B cell (primary cell): ENCODE results near the gene GNAI2.

Experiments
- EZH2 ChIP-seq: IDR thresholded peaks from 2 replicates; pipeline ENCODE4 v1.6.1; 2012; ENCODE audit warnings: borderline replicate concordance, low read depth, mild to moderate bottlenecking, moderate library complexity, low read length; ENCODE audit not compliant: insufficient read depth, poor library complexity, severe bottlenecking
- TF ChIP-seq, protein P1 (sequence below): fragments of 200-600 bp; IDR thresholded peaks from one replicate; pipeline ENCODE4 v1.8.0; 2022; ENCODE audit warnings: antibody characterized with exemption, mild to moderate bottlenecking

DNA sequence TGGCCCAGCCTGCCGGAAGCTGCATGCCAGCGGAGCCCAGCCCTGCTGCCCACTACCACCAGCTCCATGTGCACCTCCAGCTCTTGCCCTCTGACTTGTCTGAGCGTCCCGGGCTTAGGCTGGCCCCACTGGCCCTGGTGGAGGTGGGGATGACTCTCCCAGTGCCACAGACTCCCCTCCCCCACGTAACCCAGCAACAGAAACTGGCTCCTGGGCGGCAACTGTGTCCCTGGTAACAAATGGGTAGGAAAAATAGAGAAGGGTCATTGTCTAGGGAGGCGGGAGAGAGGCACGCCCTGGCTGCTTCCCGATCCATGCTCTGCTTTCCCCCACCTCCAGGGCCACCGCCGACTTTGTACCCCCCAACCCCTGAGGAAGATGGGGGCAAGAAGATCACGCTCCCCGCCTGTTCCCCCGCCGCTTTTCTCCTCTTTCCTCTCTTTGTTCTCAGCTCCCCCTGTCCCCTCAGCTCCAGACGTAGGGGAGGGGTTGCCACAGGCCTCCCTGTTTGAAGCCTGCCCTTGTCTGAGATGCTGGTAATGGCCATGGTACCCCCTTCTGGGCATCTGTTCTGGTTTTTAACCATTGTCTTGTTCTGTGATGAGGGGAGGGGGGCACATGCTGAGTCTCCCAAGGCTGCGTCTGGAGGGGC is 22.2 kb downstream of the GNAI2 start:
- no peak for TF ChIP-seq EZH2
- TF ChIP-seq, protein P1, sequence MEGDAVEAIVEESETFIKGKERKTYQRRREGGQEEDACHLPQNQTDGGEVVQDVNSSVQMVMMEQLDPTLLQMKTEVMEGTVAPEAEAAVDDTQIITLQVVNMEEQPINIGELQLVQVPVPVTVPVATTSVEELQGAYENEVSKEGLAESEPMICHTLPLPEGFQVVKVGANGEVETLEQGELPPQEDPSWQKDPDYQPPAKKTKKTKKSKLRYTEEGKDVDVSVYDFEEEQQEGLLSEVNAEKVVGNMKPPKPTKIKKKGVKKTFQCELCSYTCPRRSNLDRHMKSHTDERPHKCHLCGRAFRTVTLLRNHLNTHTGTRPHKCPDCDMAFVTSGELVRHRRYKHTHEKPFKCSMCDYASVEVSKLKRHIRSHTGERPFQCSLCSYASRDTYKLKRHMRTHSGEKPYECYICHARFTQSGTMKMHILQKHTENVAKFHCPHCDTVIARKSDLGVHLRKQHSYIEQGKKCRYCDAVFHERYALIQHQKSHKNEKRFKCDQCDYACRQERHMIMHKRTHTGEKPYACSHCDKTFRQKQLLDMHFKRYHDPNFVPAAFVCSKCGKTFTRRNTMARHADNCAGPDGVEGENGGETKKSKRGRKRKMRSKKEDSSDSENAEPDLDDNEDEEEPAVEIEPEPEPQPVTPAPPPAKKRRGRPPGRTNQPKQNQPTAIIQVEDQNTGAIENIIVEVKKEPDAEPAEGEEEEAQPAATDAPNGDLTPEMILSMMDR, result no peak
